GM21360 (cell line): ENCODE results near the gene LRFN2.

Experiments
- ATAC-seq: cut with Tn5 transposase; IDR thresholded peaks from one replicate; pipeline ENCODE4 v1.9.1; 2021; ENCODE audit warnings: mild to moderate bottlenecking, moderate library complexity; ENCODE audit not compliant: unreplicated experiment

LRFN2 gene

DNA sequence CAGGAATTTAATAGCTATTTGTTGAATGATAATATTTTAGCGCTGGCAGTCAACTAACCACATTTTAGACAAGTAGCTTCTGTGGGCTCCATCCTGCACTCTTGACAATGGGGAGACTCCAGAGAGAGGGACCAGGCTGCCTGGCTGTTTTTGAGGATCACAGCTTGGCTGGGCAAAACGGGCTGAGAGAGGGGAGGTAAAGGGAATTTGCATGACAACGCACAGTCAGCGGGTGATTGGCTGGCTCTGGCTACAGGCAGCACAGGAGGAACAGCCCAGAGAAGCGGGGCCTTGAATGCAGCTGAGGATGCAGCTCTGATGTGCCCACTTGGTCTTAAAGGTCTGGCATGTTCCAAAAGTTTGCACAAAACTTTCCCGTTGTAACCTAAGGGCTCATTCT, 41.2 kb downstream of the LRFN2 start:
- no peak for ATAC-seq

DNA sequence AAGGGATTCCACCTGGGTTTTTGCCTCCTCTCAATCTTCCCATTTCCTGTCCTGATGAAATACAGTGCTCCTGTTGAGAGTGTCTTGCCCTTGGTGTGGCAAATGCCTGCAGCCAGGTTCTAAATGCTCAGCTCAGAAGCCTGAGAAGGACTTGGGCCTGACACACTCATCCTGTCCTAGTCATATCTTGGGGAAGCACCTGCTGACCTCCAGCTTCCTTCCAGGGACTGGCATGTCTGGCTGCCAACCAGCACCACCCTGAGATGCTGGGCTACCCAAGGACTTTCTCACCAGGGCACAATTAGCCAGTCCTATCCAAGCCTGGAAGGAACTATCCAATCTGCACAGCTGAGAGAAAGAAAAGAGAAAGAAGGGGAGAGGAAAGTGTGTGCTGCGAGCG, 43.4 kb downstream of the LRFN2 start:
- ATAC-seq, result no peak

DNA sequence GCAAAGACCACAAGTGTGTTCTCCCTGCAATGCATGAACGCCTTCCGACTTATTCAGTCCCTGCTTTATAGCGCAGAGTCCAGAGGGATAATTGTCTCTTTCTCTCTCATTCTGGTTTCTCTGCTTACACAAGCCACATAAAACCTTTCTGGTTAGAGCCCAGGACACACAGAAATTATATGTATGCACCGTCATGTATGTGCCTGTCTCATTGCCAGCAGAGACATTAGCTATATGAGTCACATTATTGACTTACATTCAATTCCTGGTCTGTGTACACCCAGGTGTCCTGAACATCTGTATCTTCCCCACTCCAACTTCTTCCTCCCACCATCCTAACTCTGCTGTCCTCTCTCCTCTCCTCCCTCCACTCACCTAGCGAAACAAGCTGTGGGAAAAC, 44.0 kb downstream of the LRFN2 start:
- no peak for ATAC-seq

DNA sequence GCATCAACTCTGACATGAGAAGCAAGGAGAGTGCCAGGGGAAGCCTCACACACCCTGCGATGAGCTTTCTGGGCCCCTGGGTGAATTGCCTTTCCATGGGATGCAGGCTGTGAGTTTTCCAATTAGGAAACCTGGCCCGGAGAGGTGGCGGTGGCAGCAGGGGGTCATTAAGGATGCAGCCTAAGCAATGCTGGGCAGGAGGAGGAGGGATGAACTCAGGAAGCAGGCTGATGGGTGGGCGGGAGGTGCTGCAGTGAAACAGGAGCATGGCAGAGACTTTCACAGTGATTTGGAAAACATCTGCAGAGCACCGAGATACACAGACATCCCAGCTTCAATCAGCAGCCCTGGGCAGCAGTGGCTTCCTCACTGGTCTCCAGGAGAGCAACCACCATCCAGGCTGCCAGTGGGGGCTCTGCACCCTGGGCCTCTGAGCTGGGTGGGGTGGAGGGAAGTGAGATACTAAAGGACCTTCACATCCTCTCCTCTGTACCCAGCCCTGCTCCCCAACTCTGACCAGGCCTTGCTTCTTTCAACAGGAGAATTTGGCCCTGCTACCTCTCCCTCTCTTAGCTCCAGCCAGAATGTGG, 44.9 kb downstream of the LRFN2 start:
- no peak for ATAC-seq

DNA sequence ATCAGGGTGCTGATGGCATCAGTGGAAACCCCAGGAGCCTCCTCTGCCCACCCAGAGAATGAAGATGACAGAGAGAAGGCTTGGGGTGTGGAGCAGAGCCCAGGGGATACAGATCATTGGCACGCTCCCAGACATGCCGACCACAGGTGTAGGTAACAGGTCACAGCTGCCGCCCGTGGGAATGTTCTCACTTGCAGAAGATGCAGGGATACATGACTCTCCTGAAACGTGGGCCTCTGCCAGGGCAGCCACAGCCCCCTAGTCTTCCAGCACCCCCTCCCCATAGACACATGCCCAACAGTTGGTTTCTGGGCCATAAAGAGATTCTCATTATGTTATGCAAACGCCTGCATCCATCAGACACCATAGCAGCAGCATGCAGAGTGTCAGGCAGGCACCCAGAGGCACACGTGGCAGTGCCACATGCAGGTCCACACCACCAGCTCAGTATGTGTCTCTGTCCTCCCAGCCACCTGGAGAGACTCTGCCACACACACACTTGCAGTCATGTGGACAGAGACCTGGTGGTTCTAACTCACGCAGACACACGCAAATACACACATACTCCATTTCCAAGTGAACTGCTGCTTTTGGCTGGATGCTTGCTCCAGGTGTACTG, 45.5 kb downstream of the LRFN2 start:
- ATAC-seq, result no peak

GRCh38 chr6:40540790-40541189, 46.4 kb downstream of the LRFN2 start:
- no peak for ATAC-seq

DNA sequence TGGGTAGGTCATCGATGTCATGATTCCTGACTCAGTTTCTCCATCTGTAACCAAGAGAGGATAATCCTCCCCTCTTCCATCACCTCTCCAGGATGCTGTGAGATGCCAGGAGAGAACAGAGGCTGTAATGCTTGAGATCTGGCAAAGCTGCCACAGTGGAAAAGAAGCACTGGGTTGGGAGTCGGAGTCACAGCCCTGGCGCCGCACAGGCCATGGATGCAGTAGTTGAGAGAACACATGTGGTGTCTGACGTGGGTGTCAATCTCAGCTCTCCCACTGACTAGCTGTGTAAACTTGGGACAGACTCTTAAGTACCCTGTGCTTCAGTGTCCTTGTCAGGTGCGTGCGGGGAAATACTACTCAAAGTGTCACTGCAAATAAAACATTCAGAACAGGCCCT, 47.3 kb downstream of the LRFN2 start:
- ATAC-seq, result no peak

DNA sequence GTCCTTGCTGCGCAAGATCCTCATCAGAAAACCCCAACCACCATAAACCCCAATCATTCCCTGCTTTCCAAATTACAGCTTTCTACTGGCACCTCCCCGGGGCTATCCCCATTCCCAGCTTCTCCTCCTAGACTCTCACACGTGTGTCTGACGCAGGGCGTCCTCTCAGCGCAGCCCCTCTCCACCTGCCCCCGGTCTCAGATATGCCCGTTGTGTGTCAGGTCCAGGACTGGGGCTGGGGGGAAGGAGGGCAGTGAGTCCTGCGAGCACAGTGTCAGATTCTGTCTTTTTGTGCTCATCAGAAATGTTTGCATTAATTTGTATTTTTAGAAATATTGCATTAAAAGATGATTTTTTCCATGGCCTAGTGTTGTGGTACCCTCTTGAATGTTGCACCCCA, 48.6 kb downstream of the LRFN2 start:
- no peak for ATAC-seq

GRCh38 chr6:40537446-40537845, 49.7 kb downstream of the LRFN2 start:
- no peak for ATAC-seq

DNA sequence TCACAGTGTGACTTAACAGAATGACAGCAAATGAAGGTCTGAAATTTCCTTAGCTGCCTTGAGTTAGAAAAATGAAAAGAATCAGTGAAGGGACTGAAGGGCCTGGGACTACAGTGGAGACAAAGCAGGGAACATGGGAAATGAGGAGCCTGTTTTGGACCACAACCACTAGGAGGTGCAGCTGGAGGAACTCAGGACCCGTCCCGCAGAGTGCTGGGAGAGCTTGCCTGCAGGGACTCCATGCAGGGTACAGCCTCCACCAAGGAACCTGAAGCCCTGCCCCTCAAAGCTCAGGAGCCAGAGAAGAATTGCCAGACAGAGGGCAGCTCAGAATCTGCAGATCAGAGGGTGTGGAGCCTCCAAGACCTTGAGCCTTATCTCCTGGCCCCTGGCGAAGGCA, 50.7 kb downstream of the LRFN2 start:
- no peak for ATAC-seq

GRCh38 chr6:40535819-40536380, 51.3 kb downstream of the LRFN2 start:
- no peak for ATAC-seq

- no peak for ATAC-seq
These were observed 51.9 kb downstream of the LRFN2 start for GRCh38 chr6:40535110-40535818.

- ATAC-seq, result no peak
These were observed 54.7 kb downstream of the LRFN2 start for GRCh38 chr6:40532349-40533000.

- no peak for ATAC-seq
These were observed 57.2 kb downstream of the LRFN2 start for GRCh38 chr6:40529919-40530318.

DNA sequence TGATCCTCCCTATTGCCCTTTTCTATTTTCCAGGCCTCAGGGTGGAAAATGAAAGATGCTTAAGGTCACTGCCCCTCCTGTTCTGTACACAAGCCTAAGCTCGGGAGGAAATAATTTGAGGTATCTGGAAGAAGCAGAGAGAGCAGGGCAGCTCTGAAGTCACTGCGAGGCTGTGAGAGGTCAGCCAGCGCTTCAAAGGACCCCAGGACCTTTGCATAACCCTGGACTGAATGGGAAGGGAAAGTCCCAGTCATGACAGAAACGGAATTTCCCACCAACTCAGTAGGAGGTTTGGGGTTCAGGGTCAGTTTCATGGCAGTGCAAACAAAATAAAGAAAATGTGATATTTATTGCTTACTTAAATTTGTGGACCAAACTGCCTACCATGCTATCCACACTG, 58.1 kb downstream of the LRFN2 start:
- no peak for ATAC-seq

GRCh38 chr6:40528051-40528450, 59.1 kb downstream of the LRFN2 start:
- no peak for ATAC-seq

- no peak for ATAC-seq
These were observed 61.1 kb downstream of the LRFN2 start for GRCh38 chr6:40526036-40526435.

DNA sequence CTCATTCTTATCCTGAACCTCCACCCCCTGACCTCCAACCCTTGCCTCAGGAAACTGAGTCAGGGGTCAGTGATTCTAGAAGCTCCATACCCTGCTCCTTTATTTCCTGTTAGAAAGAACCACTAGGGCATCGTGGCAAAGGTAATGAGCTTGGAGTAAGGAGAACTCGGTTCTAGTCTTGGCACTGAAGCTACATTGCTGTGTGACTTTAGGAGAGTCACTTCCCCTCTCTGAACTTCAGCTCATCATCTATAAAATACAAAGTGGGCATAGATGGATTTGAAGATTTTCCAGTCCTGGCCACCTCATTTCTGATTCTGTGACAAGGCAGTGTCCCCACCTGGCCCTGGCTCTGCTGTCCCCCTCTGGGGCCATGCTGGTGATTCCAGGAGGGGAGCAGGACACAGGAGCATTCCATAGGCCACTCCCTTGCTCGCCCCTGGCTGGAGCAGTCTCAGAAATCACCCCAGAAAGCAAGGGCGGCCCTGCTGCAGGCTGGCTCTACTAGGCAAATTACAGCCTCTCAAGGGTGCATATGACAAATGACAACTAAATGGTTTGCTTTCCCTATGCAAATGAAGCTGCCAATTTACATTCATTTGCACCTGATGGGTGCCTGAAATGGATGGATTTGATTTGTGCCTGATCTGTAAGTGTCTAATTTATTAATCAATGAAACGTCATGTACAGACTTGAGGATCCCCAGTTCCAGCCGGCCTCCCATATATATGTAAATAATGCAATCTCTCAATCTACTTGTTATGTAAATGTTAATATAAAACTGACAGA, 62.2 kb downstream of the LRFN2 start:
- ATAC-seq, result no peak

- no peak for ATAC-seq
These were observed 63.5 kb downstream of the LRFN2 start for GRCh38 chr6:40523505-40524172.

GRCh38 chr6:40521496-40521895, 65.7 kb downstream of the LRFN2 start:
- ATAC-seq, result no peak
